ENCODE data around the gene ENOX1.

Gene ENOX1

GRCh38 chr13:43697323-43697722, 89.4 kb downstream of the ENOX1 start:
- Histone ChIP-seq H2AFZ (ENCODE audit: low read length) (no peak overlapping the region), H3K9ac (ENCODE audit: low read length) (no peak overlapping the region), H3K4me2 (ENCODE audit: low read length) (no peak overlapping the region), H3K9me2 (ENCODE audit: low read depth, low read length) (no peaks in the 10 kb centered on the region), H3K27ac (ENCODE audit: low read depth, low read length, poor library complexity, severe bottlenecking) (no peak overlapping the region), H3K9me3 (ENCODE audit: low read length) (no peaks in the 10 kb centered on the region), H3K4me1 (ENCODE audit: insufficient read depth, low read length, severe bottlenecking) (no peaks in the 10 kb centered on the region), H3F3A (ENCODE audit: insufficient read depth, low read length) (no peaks in the 10 kb centered on the region; the same call in 1 of the 2 replicates), H4K20me1 (ENCODE audit: insufficient read depth, low read length) (no peaks in the 10 kb centered on the region), H3K4me3 (ENCODE audit: low read depth, low read length, poor library complexity, severe bottlenecking) (no peak overlapping the region), H3K79me2 (ENCODE audit: insufficient read depth, low read length) (no peaks in the 10 kb centered on the region), H3K27me3 (ENCODE audit: insufficient read depth, low read length) (no peaks in the 10 kb centered on the region), H3K36me3 (ENCODE audit: insufficient read depth, low read length) (no peaks in the 10 kb centered on the region)
- TF ChIP-seq, protein P1, sequence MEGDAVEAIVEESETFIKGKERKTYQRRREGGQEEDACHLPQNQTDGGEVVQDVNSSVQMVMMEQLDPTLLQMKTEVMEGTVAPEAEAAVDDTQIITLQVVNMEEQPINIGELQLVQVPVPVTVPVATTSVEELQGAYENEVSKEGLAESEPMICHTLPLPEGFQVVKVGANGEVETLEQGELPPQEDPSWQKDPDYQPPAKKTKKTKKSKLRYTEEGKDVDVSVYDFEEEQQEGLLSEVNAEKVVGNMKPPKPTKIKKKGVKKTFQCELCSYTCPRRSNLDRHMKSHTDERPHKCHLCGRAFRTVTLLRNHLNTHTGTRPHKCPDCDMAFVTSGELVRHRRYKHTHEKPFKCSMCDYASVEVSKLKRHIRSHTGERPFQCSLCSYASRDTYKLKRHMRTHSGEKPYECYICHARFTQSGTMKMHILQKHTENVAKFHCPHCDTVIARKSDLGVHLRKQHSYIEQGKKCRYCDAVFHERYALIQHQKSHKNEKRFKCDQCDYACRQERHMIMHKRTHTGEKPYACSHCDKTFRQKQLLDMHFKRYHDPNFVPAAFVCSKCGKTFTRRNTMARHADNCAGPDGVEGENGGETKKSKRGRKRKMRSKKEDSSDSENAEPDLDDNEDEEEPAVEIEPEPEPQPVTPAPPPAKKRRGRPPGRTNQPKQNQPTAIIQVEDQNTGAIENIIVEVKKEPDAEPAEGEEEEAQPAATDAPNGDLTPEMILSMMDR (IDR thresholded peaks at IDR 0.05; ENCODE audit: low read length), result no peak
- no peak for TF ChIP-seq EZH2 (IDR thresholded peaks at IDR 0.05; ENCODE audit: borderline replicate concordance, low read length)

DNA sequence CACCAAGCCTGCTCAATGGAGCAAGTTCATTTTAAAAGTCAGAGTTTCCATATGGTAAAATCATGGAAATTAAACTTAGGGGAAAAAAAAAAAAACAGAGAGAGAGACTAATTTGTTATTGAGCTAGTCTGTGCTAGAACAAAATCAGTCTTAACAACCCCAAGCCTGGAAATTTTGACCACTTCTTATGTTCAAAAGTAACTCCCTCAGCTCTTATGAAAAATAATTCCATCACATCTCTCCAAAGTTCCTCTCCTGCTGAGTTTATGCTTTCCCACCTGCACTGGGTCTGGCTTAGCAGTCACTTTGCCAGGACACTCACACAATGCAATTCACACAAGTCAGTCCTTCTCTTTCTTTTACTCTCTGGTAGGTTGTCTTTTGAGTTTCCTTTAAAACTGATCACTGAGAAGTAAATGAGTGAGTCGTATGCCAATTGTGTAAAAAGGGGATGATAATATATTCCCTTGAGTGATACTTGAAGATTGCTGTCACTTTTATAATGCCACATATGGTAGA, 92.6 kb downstream of the ENOX1 start:
- Histone ChIP-seq H3K27me3 (ENCODE audit: insufficient read depth, low read length) (no peaks in the 10 kb centered on the region), H3K4me2 (ENCODE audit: low read length) (no peak overlapping the region), H3K27ac (ENCODE audit: low read depth, low read length, poor library complexity, severe bottlenecking) (no peak overlapping the region), H3K9me2 (ENCODE audit: low read depth, low read length) (no peaks in the 10 kb centered on the region), H3K79me2 (ENCODE audit: insufficient read depth, low read length) (no peaks in the 10 kb centered on the region), H3K9ac (ENCODE audit: low read length) (no peak overlapping the region), H3K4me3 (ENCODE audit: low read depth, low read length, poor library complexity, severe bottlenecking) (no peak overlapping the region), H4K20me1 (ENCODE audit: insufficient read depth, low read length) (no peaks in the 10 kb centered on the region), H3K4me1 (ENCODE audit: insufficient read depth, low read length, severe bottlenecking) (no peaks in the 10 kb centered on the region), H3F3A (ENCODE audit: insufficient read depth, low read length) (no peaks in the 10 kb centered on the region), H2AFZ (ENCODE audit: low read length) (no peak overlapping the region), H3K36me3 (ENCODE audit: insufficient read depth, low read length) (no peaks in the 10 kb centered on the region), H3K9me3 (ENCODE audit: low read length) (no peaks in the 10 kb centered on the region)
- TF ChIP-seq, protein P1 (IDR thresholded peaks at IDR 0.05; ENCODE audit: low read length), result no peak
- no peak for TF ChIP-seq EZH2 (IDR thresholded peaks at IDR 0.05; ENCODE audit: borderline replicate concordance, low read length)

- no peak overlapping the region for H3K4me3 ChIP-seq (ENCODE audit: low read depth, low read length, poor library complexity, severe bottlenecking)
- no peak for TF ChIP-seq EZH2 (IDR thresholded peaks at IDR 0.05; ENCODE audit: borderline replicate concordance, low read length)
- TF ChIP-seq, protein P1 (IDR thresholded peaks at IDR 0.05; ENCODE audit: low read length), result no peak
- no peak overlapping the region for H3K27ac ChIP-seq (ENCODE audit: low read depth, low read length, poor library complexity, severe bottlenecking)
- no peak overlapping the region for H2AFZ ChIP-seq (ENCODE audit: low read length)
- H3K36me3 ChIP-seq (ENCODE audit: insufficient read depth, low read length), result no peaks in the 10 kb centered on the region
- H3K79me2 ChIP-seq (ENCODE audit: insufficient read depth, low read length), result no peaks in the 10 kb centered on the region
- H3K9me3 ChIP-seq (ENCODE audit: low read length), result no peaks in the 10 kb centered on the region
- H3K4me2 ChIP-seq (ENCODE audit: low read length), result no peak overlapping the region
- H4K20me1 ChIP-seq (ENCODE audit: insufficient read depth, low read length), result no peaks in the 10 kb centered on the region
- no peaks in the 10 kb centered on the region for H3K27me3 ChIP-seq (ENCODE audit: insufficient read depth, low read length)
- H3K4me1 ChIP-seq (ENCODE audit: insufficient read depth, low read length, severe bottlenecking), result no peaks in the 10 kb centered on the region
- H3K9me2 ChIP-seq (ENCODE audit: low read depth, low read length), result no peaks in the 10 kb centered on the region
- no peak overlapping the region for H3K9ac ChIP-seq (ENCODE audit: low read length)
- H3F3A ChIP-seq (ENCODE audit: insufficient read depth, low read length), result no peaks in the 10 kb centered on the region
These were observed 93.1 kb downstream of the ENOX1 start for GRCh38 chr13:43693639-43694038.

Data from OCI-LY1 (cell line).